CD4-positive, alpha-beta T cell treated with Interleukin-17A for 1 hour (primary cell): ENCODE measurements around the gene HUNK.
"Not testable (repeated sequence)": the region's sequence is repeated elsewhere in the genome, so short reads cannot be mapped to it uniquely, and the experiment has no call there.

ENCODE experiments used
- DNase-seq: peaks from one replicate; pipeline ENCODE4 v3.0.0-alpha.2; 2020

Gene HUNK

GRCh38 chr21:32008714-32009113 lies 135.9 kb downstream of the HUNK start:
- DNase-seq: no peak

- no peak for DNase-seq
Observed at GRCh38 chr21:32009263-32009662, 136.4 kb downstream of the HUNK start.

- DNase-seq: no peak
Observed at GRCh38 chr21:32015461-32016139, 142.8 kb downstream of the HUNK start.

- no peak for DNase-seq
Observed at GRCh38 chr21:32018381-32018780, 145.6 kb downstream of the HUNK start.

GRCh38 chr21:32020564-32020963 lies 147.7 kb downstream of the HUNK start:
- DNase-seq: no peak

- no peak for DNase-seq
Observed at GRCh38 chr21:32021319-32021994, 148.6 kb downstream of the HUNK start.

GRCh38 chr21:32022146-32022545 lies 149.3 kb downstream of the HUNK start:
- DNase-seq: no peak

- no peak for DNase-seq
Observed at GRCh38 chr21:32030146-32030652, 157.4 kb downstream of the HUNK start.

GRCh38 chr21:32034850-32035249 lies 162.0 kb downstream of the HUNK start:
- no peak for DNase-seq

- no peak for DNase-seq
Observed at GRCh38 chr21:32035617-32036016, 162.8 kb downstream of the HUNK start.

GRCh38 chr21:32036756-32037155 lies 163.9 kb downstream of the HUNK start:
- no peak for DNase-seq

- not testable (repeated sequence) for DNase-seq
Observed at GRCh38 chr21:32038751-32039150, 165.9 kb downstream of the HUNK start.

GRCh38 chr21:32043458-32043857 lies 170.6 kb downstream of the HUNK start:
- DNase-seq: no peak

- DNase-seq: no peak
Observed at GRCh38 chr21:32044205-32045180, 171.7 kb downstream of the HUNK start.

- no peak for DNase-seq
Observed at GRCh38 chr21:32046191-32046590, 173.4 kb downstream of the HUNK start.

- no peak for DNase-seq
Observed at GRCh38 chr21:32048353-32048752, 175.5 kb downstream of the HUNK start.
